GM19099 (cell line): Measurements from ENCODE around the gene RAB1A.

Experiments used
- POLR2A ChIP-seq: IDR thresholded peaks from 3 replicates; pipeline ENCODE4 v1.6.1; 2011; ENCODE audit warnings: low read depth; ENCODE audit not compliant: insufficient read length; ENCODE audit errors: extremely low read depth

Gene RAB1A

GRCh38 chr2:65142515-65142914, 12.6 kb upstream of the RAB1A start:
- TF ChIP-seq POLR2A, result no peak

- TF ChIP-seq POLR2A, result no peak
These were observed 7.4 kb upstream of the RAB1A start for GRCh38 chr2:65137197-65137775.

GRCh38 chr2:65136253-65136652, 6.3 kb upstream of the RAB1A start:
- no peak for TF ChIP-seq POLR2A

DNA sequence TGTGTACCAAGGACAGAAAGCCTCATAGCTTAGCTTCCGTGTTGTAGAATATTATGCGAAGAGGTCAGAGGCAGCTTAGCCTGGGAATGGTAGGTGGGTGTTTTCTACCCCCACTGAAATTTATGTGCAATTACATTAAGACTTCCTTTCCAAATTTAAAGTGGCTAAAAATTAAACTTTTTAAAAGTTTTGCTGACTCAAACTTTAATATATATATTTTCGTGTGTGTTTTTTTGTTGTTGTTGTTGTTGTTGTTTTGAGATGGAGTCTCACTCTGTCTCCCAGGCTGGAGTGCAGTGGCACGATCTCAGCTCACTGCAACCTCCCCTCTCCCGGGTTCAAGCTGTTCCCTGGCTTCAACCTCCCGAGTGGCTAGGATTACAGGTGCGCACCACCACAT, 4.3 kb upstream of the RAB1A start:
- no peak for TF ChIP-seq POLR2A

- no peak for TF ChIP-seq POLR2A
These were observed 3.7 kb upstream of the RAB1A start for GRCh38 chr2:65133626-65134025.

GRCh38 chr2:65130664-65131175, 814 bp upstream of the RAB1A start:
- TF ChIP-seq POLR2A, result no peak

- TF ChIP-seq POLR2A, result no peak
These were observed 550 bp downstream of the RAB1A start for GRCh38 chr2:65129286-65129825.

GRCh38 chr2:65128297-65129190, 1.4 kb downstream of the RAB1A start:
- no peak for TF ChIP-seq POLR2A

GRCh38 chr2:65122313-65122712, 7.6 kb downstream of the RAB1A start:
- no peak for TF ChIP-seq POLR2A

DNA sequence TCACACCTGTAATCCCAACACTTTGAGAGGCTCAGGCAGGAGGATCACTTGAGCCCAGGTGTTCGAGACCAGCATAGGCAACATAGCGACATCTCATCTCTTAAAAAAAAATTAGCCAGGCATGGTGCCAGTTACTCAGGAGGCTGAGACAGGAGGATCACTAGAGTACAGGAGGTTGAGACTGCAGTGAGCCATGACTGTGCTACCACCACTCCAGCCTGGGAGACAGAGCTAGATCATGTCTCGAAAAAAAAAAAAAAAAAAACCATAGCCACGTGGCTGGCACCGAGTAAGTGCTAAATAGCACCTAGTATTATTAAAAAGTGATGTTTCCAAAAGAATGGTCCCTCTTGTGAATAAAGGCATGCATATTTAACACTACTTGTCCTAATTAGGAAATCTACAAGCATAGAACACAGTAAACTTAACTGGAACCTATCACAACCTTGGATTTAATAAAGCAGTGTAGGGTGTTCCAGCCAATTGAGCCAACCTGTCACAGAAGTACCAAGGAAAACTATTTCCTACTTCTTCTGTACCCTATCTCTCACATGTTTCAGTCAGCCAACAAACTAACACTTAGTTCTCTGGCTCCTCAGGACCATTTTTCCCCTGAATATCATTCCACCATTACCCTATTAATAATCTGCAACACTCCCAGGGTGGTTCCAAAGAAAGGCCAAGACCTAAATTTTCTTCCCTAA, 8.8 kb downstream of the RAB1A start:
- no peak for TF ChIP-seq POLR2A

DNA sequence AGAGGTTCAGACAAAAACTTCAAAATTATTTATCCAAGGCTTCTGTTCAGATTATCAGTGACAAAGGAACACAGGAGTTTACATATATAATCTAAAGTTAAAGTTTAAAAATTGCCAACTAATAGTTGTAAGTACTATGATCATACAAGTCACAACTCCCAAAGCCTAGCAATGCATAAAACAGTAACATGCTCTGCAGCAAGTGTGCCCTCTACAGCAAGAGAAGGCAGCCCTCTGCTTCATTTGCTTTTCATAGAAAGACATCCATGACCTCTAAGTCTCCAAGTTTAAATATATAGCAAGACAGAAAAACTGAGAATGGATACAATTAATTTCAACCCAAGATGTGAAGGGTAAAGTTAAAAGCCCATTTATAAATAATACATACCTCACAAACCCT, 13.3 kb downstream of the RAB1A start:
- TF ChIP-seq POLR2A, result no peak

GRCh38 chr2:65114921-65115320, 15.0 kb downstream of the RAB1A start:
- no peak for TF ChIP-seq POLR2A

GRCh38 chr2:65113816-65114215, 16.1 kb downstream of the RAB1A start:
- no peak for TF ChIP-seq POLR2A

- no peak for TF ChIP-seq POLR2A
These were observed 16.7 kb downstream of the RAB1A start for GRCh38 chr2:65113229-65113628.

- TF ChIP-seq POLR2A, result no peak
These were observed 17.3 kb downstream of the RAB1A start for GRCh38 chr2:65112633-65113032.
